Neural progenitor cell (in vitro differentiated cells): ENCODE measurements around the gene SYNE3.

Experiments used
- EZH2 ChIP-seq: fragments of 200-600 bp; sonication (generic); IDR thresholded peaks from 2 replicates; pipeline ENCODE4 v1.6.1; 2017; ENCODE audit warnings: antibody characterized with exemption, mild to moderate bottlenecking, moderate library complexity
- TF ChIP-seq, protein P1 (sequence below): fragments of 200-600 bp; sonication (generic); IDR thresholded peaks from 2 replicates; pipeline ENCODE4 v1.5.1; 2017; ENCODE audit warnings: antibody characterized with exemption, mild to moderate bottlenecking

DNA sequence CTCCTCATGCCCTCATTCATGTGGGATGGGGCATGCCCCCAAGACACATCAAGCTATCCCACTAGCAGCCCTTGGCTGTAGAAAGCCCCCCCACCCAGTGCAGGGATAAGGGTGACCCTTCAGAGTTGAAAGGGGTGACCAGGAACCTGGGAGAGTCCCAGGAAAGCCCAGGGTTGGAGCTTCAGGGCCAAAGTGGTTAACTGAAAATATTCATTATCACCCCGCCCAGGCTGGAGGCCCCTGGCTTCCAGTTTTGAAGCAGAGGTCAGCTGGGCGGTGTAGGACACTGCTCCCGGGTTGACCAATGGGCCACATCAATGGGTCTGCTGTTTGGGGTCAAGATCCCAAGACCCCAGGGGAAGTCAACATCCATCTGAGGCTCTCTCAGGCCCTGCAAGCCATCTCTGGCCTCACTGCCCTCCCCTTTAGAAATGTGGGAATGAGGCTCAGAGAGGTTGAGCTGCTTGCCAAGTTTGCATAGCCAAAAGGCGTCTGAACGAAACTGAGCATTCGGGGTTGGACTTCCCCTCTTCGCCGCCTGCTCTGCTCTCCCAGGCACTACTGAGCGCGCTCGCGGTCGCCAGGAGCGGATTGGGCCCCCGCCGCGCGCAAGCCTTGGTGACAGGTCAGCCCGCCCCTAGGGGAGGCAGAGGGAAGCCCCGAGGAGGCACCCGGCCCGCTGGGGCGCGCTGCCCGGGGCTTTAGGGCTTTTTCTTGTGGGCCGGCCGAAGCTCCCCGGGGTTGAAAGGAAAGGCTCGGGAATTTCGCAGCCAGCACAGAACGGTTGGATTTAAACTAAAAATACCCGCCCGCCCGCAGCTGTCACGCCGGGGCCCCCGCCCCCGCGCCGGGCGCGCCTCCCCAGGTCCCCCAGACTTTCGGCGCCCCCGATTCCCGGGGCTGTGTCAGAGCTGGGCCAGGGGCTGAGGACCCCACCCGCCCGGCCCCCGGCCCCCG, 576 bp downstream of the SYNE3 start:
- TF ChIP-seq, protein P1, sequence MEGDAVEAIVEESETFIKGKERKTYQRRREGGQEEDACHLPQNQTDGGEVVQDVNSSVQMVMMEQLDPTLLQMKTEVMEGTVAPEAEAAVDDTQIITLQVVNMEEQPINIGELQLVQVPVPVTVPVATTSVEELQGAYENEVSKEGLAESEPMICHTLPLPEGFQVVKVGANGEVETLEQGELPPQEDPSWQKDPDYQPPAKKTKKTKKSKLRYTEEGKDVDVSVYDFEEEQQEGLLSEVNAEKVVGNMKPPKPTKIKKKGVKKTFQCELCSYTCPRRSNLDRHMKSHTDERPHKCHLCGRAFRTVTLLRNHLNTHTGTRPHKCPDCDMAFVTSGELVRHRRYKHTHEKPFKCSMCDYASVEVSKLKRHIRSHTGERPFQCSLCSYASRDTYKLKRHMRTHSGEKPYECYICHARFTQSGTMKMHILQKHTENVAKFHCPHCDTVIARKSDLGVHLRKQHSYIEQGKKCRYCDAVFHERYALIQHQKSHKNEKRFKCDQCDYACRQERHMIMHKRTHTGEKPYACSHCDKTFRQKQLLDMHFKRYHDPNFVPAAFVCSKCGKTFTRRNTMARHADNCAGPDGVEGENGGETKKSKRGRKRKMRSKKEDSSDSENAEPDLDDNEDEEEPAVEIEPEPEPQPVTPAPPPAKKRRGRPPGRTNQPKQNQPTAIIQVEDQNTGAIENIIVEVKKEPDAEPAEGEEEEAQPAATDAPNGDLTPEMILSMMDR: peak; percentile 53
- TF ChIP-seq EZH2: peak; percentile 53
